Neural cell (in vitro differentiated cells): ENCODE measurements around the gene MEMO1.

Experiments used
- CTCF ChIP-seq: fragments of 450-650 bp; IDR thresholded peaks from 2 replicates; pipeline ENCODE4 v1.5.1; 2014; ENCODE audit warnings: antibody characterized with exemption, mild to moderate bottlenecking, moderate library complexity; ENCODE audit not compliant: poor library complexity, severe bottlenecking
- EP300 ChIP-seq: fragments of 450-650 bp; conservative IDR thresholded peaks from 2 replicates; pipeline ENCODE4 v1.6.1; 2014; ENCODE audit warnings: antibody characterized with exemption, mild to moderate bottlenecking, moderate library complexity; ENCODE audit not compliant: poor library complexity, severe bottlenecking
- EZH2 ChIP-seq: fragments of 200-600, 300-800 bp; shearing (Covaris generic), sonication (generic); IDR thresholded peaks from 2 replicates; pipeline ENCODE4 v1.6.1; 2014; ENCODE audit warnings: antibody characterized with exemption, low read length, borderline replicate concordance, mild to moderate bottlenecking; ENCODE audit not compliant: insufficient read depth, poor library complexity, severe bottlenecking
- MXI1 ChIP-seq: fragments of 450-650 bp; conservative IDR thresholded peaks from 2 replicates; pipeline ENCODE4 v1.6.1; 2014; ENCODE audit warnings: antibody characterized with exemption, mild to moderate bottlenecking; ENCODE audit not compliant: poor library complexity, severe bottlenecking
- POLR2AphosphoS5 ChIP-seq: IDR thresholded peaks from 2 replicates; pipeline ENCODE4 v1.6.1; 2012
- RAD21 ChIP-seq: fragments of 450-650 bp; conservative IDR thresholded peaks from 2 replicates; pipeline ENCODE4 v1.6.1; 2014; ENCODE audit warnings: antibody characterized with exemption, mild to moderate bottlenecking, moderate library complexity
- REST ChIP-seq: IDR thresholded peaks from 2 replicates; pipeline ENCODE4 v1.6.1; 2012; ENCODE audit warnings: borderline replicate concordance
- SMC3 ChIP-seq: fragments of 450-650 bp; conservative IDR thresholded peaks from 2 replicates; pipeline ENCODE4 v1.6.1; 2014; ENCODE audit warnings: antibody characterized with exemption, mild to moderate bottlenecking, moderate library complexity; ENCODE audit not compliant: poor library complexity
- TAF1 ChIP-seq: IDR thresholded peaks from 2 replicates; pipeline ENCODE4 v1.6.1; 2012; ENCODE audit warnings: low read depth

- TF ChIP-seq CTCF (no peak), REST (no peak), EP300 (no peak), RAD21 (no peak), EZH2 (no peak), POLR2AphosphoS5 (no peak), SMC3 (no peak), TAF1 (no peak), MXI1 (no peak)
Observed at GRCh38 chr2:31896293-31896692, 114.5 kb downstream of the MEMO1 start.
